ENCODE results near the gene DGAT2. TPM values are rescaled to one million over a fixed set of nuclear protein-coding genes. Genes with fewer than 3 reads are reported as not detected.
A peak's percentile ranks its signal among the peaks of the same experiment; 100 is the strongest.

The DGAT2 gene
- total and polyA plus RNA-seq, 4 donors: 57.2 to 152 (median 108) TPM

DNA sequence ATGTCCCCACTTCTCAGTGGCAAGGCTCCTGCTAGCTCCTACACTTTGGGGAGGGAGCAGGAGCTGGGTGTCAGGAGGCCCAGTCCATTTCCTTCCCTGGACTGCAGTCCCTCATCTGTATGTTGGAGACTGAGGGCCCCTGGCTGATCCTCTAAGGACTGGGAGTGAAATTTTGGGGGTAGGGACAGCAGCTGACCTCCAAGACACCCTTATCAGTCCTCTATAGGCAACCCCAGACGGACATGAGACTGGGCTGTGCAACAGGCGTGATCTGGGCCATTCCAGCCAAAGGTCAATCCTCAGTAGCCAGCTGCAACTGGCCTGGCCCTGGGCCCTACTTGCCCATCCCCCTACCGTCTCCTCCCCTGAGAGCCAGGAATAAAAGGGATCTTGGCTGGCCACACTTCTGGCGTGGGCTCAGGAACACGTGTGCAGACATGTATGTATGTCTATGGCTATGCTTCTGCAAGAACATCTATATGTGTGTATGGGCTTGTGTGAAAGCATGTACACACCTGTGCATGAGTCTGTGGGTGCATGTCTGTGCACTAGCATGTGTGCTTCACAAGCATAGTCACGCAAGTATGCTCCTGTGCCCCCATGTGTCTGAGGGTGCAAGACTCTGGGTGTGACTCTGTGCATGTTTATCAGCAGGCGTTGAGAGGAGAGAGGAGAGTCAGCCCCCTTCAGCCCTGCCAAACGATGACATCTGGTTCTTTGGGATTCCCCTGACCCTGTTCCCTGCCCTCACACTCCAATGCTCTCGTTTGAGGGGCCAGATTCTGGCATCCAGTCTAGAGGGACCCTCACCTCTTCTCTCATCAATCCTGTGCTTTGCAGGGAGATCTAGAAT lies 24.6 kb upstream of the DGAT2 start:
- DNase-seq (ENCODE audit: low spot score): peak; percentile 47
- no peaks in the 10 kb centered on the region for H3K9me3 ChIP-seq (ENCODE audit: control insufficient read depth in 4 of 4, low read length in 3 of 4)
- H3K4me3 ChIP-seq (ENCODE audit: low read depth in 1 of 3, low read length in 3 of 3): no peak overlapping the region
- 33% methylated on average over 9 of the region's 9 CpGs for WGBS
- H3K27me3 ChIP-seq (ENCODE audit: control insufficient read depth in 4 of 4, insufficient read depth in 4 of 4, low read length in 3 of 4): no peaks in the 10 kb centered on the region
- peak overlapping the region; percentile 67 to 72 for H3K27ac ChIP-seq (ENCODE audit: low read depth in 1 of 2, low read length in 2 of 2)
- no peaks in the 10 kb centered on the region for H3K36me3 ChIP-seq (ENCODE audit: control insufficient read depth in 4 of 4, insufficient read depth in 3 of 4, low read depth in 1 of 4, low read length in 3 of 4)
- peaks cover 3 to 37% (median 22%) of the 10 kb centered on the region in 4 donors for H3K4me1 ChIP-seq (ENCODE audit: control insufficient read depth in 4 of 4, insufficient read depth in 4 of 4, low read length in 3 of 4)
- no peak overlapping the region for H3K9ac ChIP-seq (ENCODE audit: low read depth in 1 of 2, low read length in 2 of 2)
- TF ChIP-seq, protein P1, sequence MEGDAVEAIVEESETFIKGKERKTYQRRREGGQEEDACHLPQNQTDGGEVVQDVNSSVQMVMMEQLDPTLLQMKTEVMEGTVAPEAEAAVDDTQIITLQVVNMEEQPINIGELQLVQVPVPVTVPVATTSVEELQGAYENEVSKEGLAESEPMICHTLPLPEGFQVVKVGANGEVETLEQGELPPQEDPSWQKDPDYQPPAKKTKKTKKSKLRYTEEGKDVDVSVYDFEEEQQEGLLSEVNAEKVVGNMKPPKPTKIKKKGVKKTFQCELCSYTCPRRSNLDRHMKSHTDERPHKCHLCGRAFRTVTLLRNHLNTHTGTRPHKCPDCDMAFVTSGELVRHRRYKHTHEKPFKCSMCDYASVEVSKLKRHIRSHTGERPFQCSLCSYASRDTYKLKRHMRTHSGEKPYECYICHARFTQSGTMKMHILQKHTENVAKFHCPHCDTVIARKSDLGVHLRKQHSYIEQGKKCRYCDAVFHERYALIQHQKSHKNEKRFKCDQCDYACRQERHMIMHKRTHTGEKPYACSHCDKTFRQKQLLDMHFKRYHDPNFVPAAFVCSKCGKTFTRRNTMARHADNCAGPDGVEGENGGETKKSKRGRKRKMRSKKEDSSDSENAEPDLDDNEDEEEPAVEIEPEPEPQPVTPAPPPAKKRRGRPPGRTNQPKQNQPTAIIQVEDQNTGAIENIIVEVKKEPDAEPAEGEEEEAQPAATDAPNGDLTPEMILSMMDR (IDR thresholded peaks at IDR 0.05; ENCODE audit: low read depth, low read length, missing input control): no peak
- TF ChIP-seq SP1 (IDR thresholded peaks at IDR 0.05) (peak; percentile 74), GABPA (IDR thresholded peaks at IDR 0.05 in 1 of 2, conservative IDR thresholded peaks at IDR 0.05 in 1 of 2) (no peak), YY1 (IDR thresholded peaks at IDR 0.05) (peak; percentile 48), HNF4G (IDR thresholded peaks at IDR 0.05) (peak; percentile 67), JUND (IDR thresholded peaks at IDR 0.05) (peak in 1 of 2 donors; percentile 56), NR2F2 (IDR thresholded peaks at IDR 0.05) (no peak), RAD21 (IDR thresholded peaks at IDR 0.05) (peak; percentile 18 to 30), HNF4A (conservative IDR thresholded peaks at IDR 0.05) (peak; percentile 87 to 97), FOXA1 (IDR thresholded peaks at IDR 0.05) (peak; percentile 32), EGR1 (IDR thresholded peaks at IDR 0.05; ENCODE audit: low read depth in 2 of 2) (no peak), FOXA2 (IDR thresholded peaks at IDR 0.05) (peak; percentile 63), RXRA (IDR thresholded peaks at IDR 0.05) (peak; percentile 89 to 92), TAF1 (conservative IDR thresholded peaks at IDR 0.05) (no peak)
- TF ChIP-seq, protein P2, sequence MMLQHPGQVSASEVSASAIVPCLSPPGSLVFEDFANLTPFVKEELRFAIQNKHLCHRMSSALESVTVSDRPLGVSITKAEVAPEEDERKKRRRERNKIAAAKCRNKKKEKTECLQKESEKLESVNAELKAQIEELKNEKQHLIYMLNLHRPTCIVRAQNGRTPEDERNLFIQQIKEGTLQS (IDR thresholded peaks at IDR 0.05): no peak
- TF ChIP-seq, protein P3, sequence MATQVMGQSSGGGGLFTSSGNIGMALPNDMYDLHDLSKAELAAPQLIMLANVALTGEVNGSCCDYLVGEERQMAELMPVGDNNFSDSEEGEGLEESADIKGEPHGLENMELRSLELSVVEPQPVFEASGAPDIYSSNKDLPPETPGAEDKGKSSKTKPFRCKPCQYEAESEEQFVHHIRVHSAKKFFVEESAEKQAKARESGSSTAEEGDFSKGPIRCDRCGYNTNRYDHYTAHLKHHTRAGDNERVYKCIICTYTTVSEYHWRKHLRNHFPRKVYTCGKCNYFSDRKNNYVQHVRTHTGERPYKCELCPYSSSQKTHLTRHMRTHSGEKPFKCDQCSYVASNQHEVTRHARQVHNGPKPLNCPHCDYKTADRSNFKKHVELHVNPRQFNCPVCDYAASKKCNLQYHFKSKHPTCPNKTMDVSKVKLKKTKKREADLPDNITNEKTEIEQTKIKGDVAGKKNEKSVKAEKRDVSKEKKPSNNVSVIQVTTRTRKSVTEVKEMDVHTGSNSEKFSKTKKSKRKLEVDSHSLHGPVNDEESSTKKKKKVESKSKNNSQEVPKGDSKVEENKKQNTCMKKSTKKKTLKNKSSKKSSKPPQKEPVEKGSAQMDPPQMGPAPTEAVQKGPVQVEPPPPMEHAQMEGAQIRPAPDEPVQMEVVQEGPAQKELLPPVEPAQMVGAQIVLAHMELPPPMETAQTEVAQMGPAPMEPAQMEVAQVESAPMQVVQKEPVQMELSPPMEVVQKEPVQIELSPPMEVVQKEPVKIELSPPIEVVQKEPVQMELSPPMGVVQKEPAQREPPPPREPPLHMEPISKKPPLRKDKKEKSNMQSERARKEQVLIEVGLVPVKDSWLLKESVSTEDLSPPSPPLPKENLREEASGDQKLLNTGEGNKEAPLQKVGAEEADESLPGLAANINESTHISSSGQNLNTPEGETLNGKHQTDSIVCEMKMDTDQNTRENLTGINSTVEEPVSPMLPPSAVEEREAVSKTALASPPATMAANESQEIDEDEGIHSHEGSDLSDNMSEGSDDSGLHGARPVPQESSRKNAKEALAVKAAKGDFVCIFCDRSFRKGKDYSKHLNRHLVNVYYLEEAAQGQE (IDR thresholded peaks at IDR 0.05): no peak
- TF ChIP-seq, protein P4, sequence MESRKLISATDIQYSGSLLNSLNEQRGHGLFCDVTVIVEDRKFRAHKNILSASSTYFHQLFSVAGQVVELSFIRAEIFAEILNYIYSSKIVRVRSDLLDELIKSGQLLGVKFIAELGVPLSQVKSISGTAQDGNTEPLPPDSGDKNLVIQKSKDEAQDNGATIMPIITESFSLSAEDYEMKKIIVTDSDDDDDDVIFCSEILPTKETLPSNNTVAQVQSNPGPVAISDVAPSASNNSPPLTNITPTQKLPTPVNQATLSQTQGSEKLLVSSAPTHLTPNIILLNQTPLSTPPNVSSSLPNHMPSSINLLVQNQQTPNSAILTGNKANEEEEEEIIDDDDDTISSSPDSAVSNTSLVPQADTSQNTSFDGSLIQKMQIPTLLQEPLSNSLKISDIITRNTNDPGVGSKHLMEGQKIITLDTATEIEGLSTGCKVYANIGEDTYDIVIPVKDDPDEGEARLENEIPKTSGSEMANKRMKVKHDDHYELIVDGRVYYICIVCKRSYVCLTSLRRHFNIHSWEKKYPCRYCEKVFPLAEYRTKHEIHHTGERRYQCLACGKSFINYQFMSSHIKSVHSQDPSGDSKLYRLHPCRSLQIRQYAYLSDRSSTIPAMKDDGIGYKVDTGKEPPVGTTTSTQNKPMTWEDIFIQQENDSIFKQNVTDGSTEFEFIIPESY (IDR thresholded peaks at IDR 0.05): peak; percentile 61
- TF ChIP-seq, protein P5, sequence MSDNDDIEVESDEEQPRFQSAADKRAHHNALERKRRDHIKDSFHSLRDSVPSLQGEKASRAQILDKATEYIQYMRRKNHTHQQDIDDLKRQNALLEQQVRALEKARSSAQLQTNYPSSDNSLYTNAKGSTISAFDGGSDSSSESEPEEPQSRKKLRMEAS (IDR thresholded peaks at IDR 0.05): peak; percentile 29

All from liver (tissue), 9 donors.